ENCODE results near the gene RRAS. TPM values are rescaled to one million over a fixed set of nuclear protein-coding genes. Genes with fewer than 3 reads are reported as not detected.

Gene RRAS
- total RNA-seq, 4 donors from 2014 or later = 6.3 to 40.8 (median 12.8) TPM

GRCh38 chr19:49597703-49597974 lies 42.3 kb downstream of the RRAS start:
- Histone ChIP-seq H3K27ac (no peak overlapping the region), H3K4me1 (peaks cover 12 to 31% (median 14%) of the 10 kb centered on the region in 3 donors), H3K9me3 (no peaks in the 10 kb centered on the region), H3K27me3 (no peaks in the 10 kb centered on the region), H3K36me3 (peaks cover 49 to 88% (median 61%) of the 10 kb centered on the region in 3 donors), H3K4me3 (no peak overlapping the region)
- no CpG with 5 or more reads among the region's 29 CpGs for WGBS, 2 donors
- intact Hi-C loops (cut with DNase I) = no loop called here
- DNase-seq = no peak
- TF ChIP-seq CTCF (IDR thresholded peaks at IDR 0.05) (no peak), POLR2A (IDR thresholded peaks at IDR 0.05) (no peak)

GRCh38 chr19:49596954-49597702 lies 42.8 kb downstream of the RRAS start:
- Histone ChIP-seq H3K36me3 (peaks cover 49 to 83% (median 56%) of the 10 kb centered on the region in 3 donors), H3K4me1 (peaks cover 15 to 36% (median 19%) of the 10 kb centered on the region in 3 donors), H3K9me3 (no peaks in the 10 kb centered on the region), H3K4me3 (no peak overlapping the region), H3K27me3 (no peaks in the 10 kb centered on the region), H3K27ac (no peak overlapping the region)
- no peak for DNase-seq
- intact Hi-C loops (cut with DNase I) = no loop called here
- WGBS, 2 donors = 96 to 97% methylated on average over 5 to 15 of the region's 65 CpGs
- TF ChIP-seq CTCF (IDR thresholded peaks at IDR 0.05) (no peak), POLR2A (IDR thresholded peaks at IDR 0.05) (no peak)

GRCh38 chr19:49596407-49596806 lies 43.5 kb downstream of the RRAS start:
- H3K9me3 ChIP-seq = no peaks in the 10 kb centered on the region
- DNase-seq = no peak
- H3K4me1 ChIP-seq = peaks cover 15 to 41% (median 21%) of the 10 kb centered on the region in 3 donors
- H3K27me3 ChIP-seq = no peaks in the 10 kb centered on the region
- WGBS, 2 donors = 90 to 93% methylated on average over 10 to 11 of the region's 15 CpGs
- no peak overlapping the region for H3K27ac ChIP-seq
- peaks cover 44 to 76% (median 49%) of the 10 kb centered on the region in 3 donors for H3K36me3 ChIP-seq
- intact Hi-C loops (cut with DNase I) = no loop called here
- no peak for TF ChIP-seq POLR2A (IDR thresholded peaks at IDR 0.05)
- TF ChIP-seq CTCF (IDR thresholded peaks at IDR 0.05) = no peak
- no peak overlapping the region for H3K4me3 ChIP-seq

GRCh38 chr19:49595819-49596404 lies 44.0 kb downstream of the RRAS start:
- H3K36me3 ChIP-seq = peaks cover 40 to 71% (median 44%) of the 10 kb centered on the region in 3 donors
- H3K9me3 ChIP-seq = no peaks in the 10 kb centered on the region
- intact Hi-C loops (cut with DNase I) = no loop called here
- WGBS, 2 donors = 100% methylated on average over 3 to 6 of the region's 32 CpGs
- peaks cover 15 to 41% (median 21%) of the 10 kb centered on the region in 3 donors for H3K4me1 ChIP-seq
- no peak for DNase-seq
- no peaks in the 10 kb centered on the region for H3K27me3 ChIP-seq
- no peak overlapping the region for H3K4me3 ChIP-seq
- H3K27ac ChIP-seq = no peak overlapping the region
- no peak for TF ChIP-seq CTCF (IDR thresholded peaks at IDR 0.05)
- TF ChIP-seq POLR2A (IDR thresholded peaks at IDR 0.05) = no peak

- intact Hi-C loops (cut with DNase I) = no loop called here
- H3K4me1 ChIP-seq = peaks cover 15 to 47% (median 21%) of the 10 kb centered on the region in 3 donors
- peaks cover 40 to 64% (median 43%) of the 10 kb centered on the region in 3 donors for H3K36me3 ChIP-seq
- H3K4me3 ChIP-seq = no peak overlapping the region
- 97 to 99% methylated on average over 8 to 16 of the region's 35 CpGs for WGBS, 2 donors
- no peak for DNase-seq
- no peaks in the 10 kb centered on the region for H3K9me3 ChIP-seq
- H3K27ac ChIP-seq = peak overlapping the region in 1 of 4 donors; percentile 9
- TF ChIP-seq CTCF (IDR thresholded peaks at IDR 0.05) (no peak), POLR2A (IDR thresholded peaks at IDR 0.05) (no peak)
- no peaks in the 10 kb centered on the region for H3K27me3 ChIP-seq
Observed at GRCh38 chr19:49594993-49595818, 44.7 kb downstream of the RRAS start.

All from esophagus squamous epithelium (tissue), 5 donors.